KMS-11 (cell line): ENCODE measurements around the gene CNTRL.

Source experiments
- H2AFZ ChIP-seq: fragments of 200-600 bp; sonication (generic); 2 replicates; pipeline ENCODE4 v1.6.1; 2016; ENCODE audit warnings: antibody characterized with exemption, mixed run types, low read depth
- H3K27ac ChIP-seq: fragments of 200-600 bp; sonication (generic); 2 replicates; pipeline ENCODE4 v1.6.1; 2016; ENCODE audit warnings: mild to moderate bottlenecking, mixed run types
- H3K27me3 ChIP-seq: fragments of 200-600 bp; sonication (generic); 2 replicates; pipeline ENCODE4 v1.6.1; 2017; ENCODE audit warnings: mild to moderate bottlenecking, low read depth, mixed run types, moderate library complexity; ENCODE audit not compliant: insufficient read depth
- H3K36me3 ChIP-seq: fragments of 200-600 bp; sonication (generic); 2 replicates; pipeline ENCODE4 v1.6.1; 2017; ENCODE audit warnings: mild to moderate bottlenecking, mixed run types; ENCODE audit not compliant: insufficient read depth
- H3K4me1 ChIP-seq: fragments of 200-600 bp; sonication (generic); 2 replicates; pipeline ENCODE4 v1.6.1; 2016; ENCODE audit warnings: mild to moderate bottlenecking, low read depth, mixed run types; ENCODE audit not compliant: poor library complexity, severe bottlenecking
- H3K4me2 ChIP-seq: fragments of 200-600 bp; sonication (generic); 2 replicates; pipeline ENCODE4 v1.7.0; 2016; ENCODE audit warnings: mild to moderate bottlenecking, mixed run types
- H3K4me3 ChIP-seq: fragments of 200-600 bp; sonication (generic); IDR thresholded peaks from 2 replicates; pipeline ENCODE4 v1.6.1; 2017; ENCODE audit warnings: low read depth, low read length, mixed read lengths; ENCODE audit not compliant: insufficient read depth
- H3K79me2 ChIP-seq: fragments of 200-600 bp; sonication (generic); 2 replicates; pipeline ENCODE4 v1.6.1; 2016; ENCODE audit warnings: low read depth, mixed run types; ENCODE audit not compliant: insufficient read depth
- H3K9ac ChIP-seq: fragments of 200-600 bp; sonication (generic); 2 replicates; pipeline ENCODE4 v1.6.1; 2016; ENCODE audit warnings: mild to moderate bottlenecking, mixed run types
- H4K20me1 ChIP-seq: fragments of 200-600 bp; sonication (generic); 2 replicates; pipeline ENCODE4 v1.6.1; 2016; ENCODE audit warnings: mild to moderate bottlenecking, mixed run types; ENCODE audit not compliant: insufficient read depth
- CTCF ChIP-seq: fragments of 200-600 bp; sonication (generic); conservative IDR thresholded peaks from 2 replicates; pipeline ENCODE4 v1.6.1; 2017; ENCODE audit warnings: low read depth, mild to moderate bottlenecking, antibody characterized with exemption, low read length, moderate library complexity, mixed read lengths

Gene CNTRL

GRCh38 chr9:121055642-121056143 lies 19.1 kb upstream of the CNTRL start:
- H3K36me3 ChIP-seq = no peaks in the 10 kb centered on the region
- H3K4me1 ChIP-seq = peaks cover 4% of the 10 kb centered on the region
- peak; percentile 59 for TF ChIP-seq CTCF

GRCh38 chr9:121057821-121058220 lies 16.9 kb upstream of the CNTRL start:
- no peak overlapping the region for H3K9ac ChIP-seq
- no peaks in the 10 kb centered on the region for H3K79me2 ChIP-seq
- H3K4me2 ChIP-seq = no peak overlapping the region
- no peaks in the 10 kb centered on the region for H3K36me3 ChIP-seq
- H4K20me1 ChIP-seq = no peaks in the 10 kb centered on the region
- no peaks in the 10 kb centered on the region for H3K27me3 ChIP-seq
- TF ChIP-seq CTCF = no peak
- no peak overlapping the region for H2AFZ ChIP-seq
- H3K4me1 ChIP-seq = no peaks in the 10 kb centered on the region
- no peak overlapping the region for H3K4me3 ChIP-seq
- no peak overlapping the region for H3K27ac ChIP-seq

More at GRCh38 chr9:121055642-121056143, 19.1 kb upstream of the CNTRL start:
- Histone ChIP-seq H3K9ac (no peak overlapping the region), H3K4me3 (no peak overlapping the region), H2AFZ (no peak overlapping the region), H3K27ac (no peak overlapping the region), H3K4me2 (no peak overlapping the region), H3K27me3 (no peaks in the 10 kb centered on the region), H4K20me1 (no peaks in the 10 kb centered on the region), H3K79me2 (no peaks in the 10 kb centered on the region)

GRCh38 chr9:121059513-121059912 lies 15.2 kb upstream of the CNTRL start:
- no peaks in the 10 kb centered on the region for H3K36me3 ChIP-seq
- no peaks in the 10 kb centered on the region for H3K4me1 ChIP-seq
- H3K27me3 ChIP-seq = no peaks in the 10 kb centered on the region
- no peak overlapping the region for H3K4me3 ChIP-seq
- no peak overlapping the region for H3K4me2 ChIP-seq
- no peak overlapping the region for H2AFZ ChIP-seq
- TF ChIP-seq CTCF = no peak
- no peak overlapping the region for H3K27ac ChIP-seq
- no peaks in the 10 kb centered on the region for H3K79me2 ChIP-seq
- no peak overlapping the region for H3K9ac ChIP-seq
- no peaks in the 10 kb centered on the region for H4K20me1 ChIP-seq

- Histone ChIP-seq H3K4me2 (no peak overlapping the region), H3K4me3 (no peak overlapping the region)
Observed at GRCh38 chr9:121059998-121060636, 14.6 kb upstream of the CNTRL start.

More at GRCh38 chr9:121059998-121060636, 14.6 kb upstream of the CNTRL start:
- Histone ChIP-seq H3K4me1 (no peaks in the 10 kb centered on the region), H2AFZ (peak overlapping the region; percentile 23; the same call in 1 of the 2 replicates), H3K27ac (no peak overlapping the region), H3K27me3 (no peaks in the 10 kb centered on the region), H4K20me1 (no peaks in the 10 kb centered on the region), H3K9ac (no peak overlapping the region), H3K36me3 (no peaks in the 10 kb centered on the region), H3K79me2 (no peaks in the 10 kb centered on the region)
- TF ChIP-seq CTCF = peak; percentile 88
